Measurements from ENCODE around the gene RASSF1.

Gene RASSF1, protein sequence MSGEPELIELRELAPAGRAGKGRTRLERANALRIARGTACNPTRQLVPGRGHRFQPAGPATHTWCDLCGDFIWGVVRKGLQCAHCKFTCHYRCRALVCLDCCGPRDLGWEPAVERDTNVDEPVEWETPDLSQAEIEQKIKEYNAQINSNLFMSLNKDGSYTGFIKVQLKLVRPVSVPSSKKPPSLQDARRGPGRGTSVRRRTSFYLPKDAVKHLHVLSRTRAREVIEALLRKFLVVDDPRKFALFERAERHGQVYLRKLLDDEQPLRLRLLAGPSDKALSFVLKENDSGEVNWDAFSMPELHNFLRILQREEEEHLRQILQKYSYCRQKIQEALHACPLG

DNA sequence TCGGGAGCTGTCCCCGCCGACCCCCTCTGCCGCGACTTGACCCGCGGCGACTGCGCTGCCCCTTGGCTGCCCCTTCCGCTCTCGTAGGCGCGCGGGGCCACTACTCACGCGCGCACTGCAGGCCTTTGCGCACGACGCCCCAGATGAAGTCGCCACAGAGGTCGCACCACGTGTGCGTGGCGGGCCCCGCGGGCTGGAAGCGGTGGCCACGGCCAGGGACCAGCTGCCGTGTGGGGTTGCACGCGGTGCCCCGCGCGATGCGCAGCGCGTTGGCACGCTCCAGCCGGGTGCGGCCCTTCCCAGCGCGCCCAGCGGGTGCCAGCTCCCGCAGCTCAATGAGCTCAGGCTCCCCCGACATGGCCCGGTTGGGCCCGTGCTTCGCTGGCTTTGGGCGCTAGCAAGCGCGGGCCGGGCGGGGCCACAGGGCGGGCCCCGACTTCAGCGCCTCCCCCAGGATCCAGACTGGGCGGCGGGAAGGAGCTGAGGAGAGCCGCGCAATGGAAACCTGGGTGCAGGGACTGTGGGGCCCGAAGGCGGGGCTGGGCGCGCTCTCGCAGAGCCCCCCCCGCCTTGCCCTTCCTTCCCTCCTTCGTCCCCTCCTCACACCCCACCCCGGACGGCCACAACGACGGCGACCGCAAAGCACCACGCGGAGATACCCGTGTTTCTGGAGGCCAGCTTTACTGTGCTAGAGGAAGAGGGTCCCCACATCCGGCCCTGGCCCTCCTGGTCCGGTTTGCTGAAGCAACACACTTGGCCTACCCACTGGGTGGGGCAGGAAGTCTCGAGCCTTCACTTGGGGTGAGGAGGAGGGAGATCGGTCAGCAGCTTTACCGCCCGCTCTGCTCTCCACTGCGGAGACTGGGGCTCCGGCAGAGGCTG is at the start of gene RASSF1:
TSS of gene RASSF1 (minus strand) at position 389 of the 882 bp plus-strand sequence. CDS start at position 358, 31 bp downstream.
- no peak for DNase-seq (ENCODE audit: low read depth, low spot score)

DNA sequence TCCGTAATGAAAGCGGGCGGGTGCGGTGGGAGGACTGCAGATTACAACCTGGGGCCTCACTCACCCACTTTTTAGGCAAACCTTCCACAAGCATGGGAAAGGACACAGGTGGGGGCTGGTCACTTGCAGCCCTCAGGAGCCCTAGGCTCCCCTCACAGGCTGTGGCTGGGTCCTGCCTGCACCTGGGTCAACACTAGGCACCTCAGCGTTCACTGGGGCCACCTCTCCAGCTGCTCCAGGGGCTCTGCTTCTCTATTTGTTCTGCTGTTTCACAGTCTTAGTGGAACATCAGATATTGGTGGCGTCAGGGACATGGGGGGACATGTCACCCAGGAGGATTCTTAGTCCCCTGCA is 48.8 kb upstream of the RASSF1 start:
- no peak for DNase-seq (ENCODE audit: low read depth, low spot score)

DNA sequence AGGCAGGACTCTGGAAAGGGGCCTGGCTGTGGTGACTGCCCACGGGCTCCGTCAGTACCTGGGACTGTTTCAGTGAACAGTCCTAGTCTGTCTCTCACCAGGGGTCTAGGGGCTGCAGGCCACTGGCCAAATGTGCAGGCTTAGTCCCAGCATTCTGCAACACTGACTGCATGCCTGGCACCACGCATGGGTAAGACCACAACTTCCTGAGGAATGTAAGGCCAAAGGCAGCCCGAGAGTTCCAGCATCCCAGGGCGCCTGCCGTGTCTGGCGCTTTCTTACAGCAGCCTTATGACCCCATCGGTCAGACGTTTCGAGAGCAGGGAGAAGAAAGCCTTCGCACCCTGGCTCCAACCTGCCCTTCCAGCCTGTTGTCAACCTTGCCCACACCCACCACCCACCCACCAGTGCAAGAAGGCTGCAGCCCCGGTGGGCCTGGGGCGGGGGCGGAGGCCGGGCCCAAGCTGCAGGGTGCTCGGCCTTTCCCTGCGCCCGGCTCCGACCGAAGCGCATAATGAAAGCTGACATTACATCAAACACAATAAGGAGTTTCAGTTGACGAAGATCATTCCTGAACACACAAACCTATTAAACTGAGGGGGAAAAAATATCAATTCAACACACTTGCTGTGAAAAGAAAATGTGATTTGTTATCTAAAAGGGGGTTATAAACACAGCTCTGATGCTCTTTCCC is 48.2 kb upstream of the RASSF1 start:
- peak; percentile 79 for DNase-seq (ENCODE audit: low read depth, low spot score)

DNA sequence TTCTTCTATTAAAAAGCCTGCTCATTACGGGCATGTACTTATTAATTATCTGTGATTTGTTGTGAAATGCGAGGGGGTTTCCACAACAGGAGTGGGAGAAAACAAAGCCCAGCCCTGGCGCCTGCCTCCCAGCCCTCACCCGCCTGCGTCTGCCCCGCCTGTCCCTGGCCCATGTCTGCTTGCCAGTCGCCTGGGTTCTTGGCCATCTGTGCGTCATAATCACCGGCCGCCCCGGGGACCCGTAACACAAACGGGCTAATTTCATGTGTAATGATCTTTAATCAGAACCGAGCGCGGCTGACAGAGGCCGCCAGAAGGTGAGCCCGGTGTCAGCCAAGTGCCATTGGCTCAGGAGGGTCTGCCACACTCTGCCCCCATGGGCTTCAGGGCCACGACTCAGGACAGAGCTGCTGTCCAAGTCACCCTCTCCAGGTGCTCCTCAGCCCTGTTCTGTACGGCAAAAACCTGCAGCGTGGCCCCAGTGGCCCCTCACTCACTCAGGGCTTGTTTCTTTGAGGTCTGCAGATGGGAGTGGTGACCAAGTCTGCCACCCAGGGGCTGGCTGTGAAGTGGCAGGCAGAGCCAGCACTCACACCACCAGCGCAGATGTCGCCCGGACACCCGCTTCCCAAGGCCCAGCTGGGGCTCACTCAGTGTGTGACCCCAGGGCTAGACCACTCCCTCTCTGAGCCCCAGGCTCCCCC is 47.5 kb upstream of the RASSF1 start:
- DNase-seq (ENCODE audit: low read depth, low spot score): peak; percentile 56

DNA sequence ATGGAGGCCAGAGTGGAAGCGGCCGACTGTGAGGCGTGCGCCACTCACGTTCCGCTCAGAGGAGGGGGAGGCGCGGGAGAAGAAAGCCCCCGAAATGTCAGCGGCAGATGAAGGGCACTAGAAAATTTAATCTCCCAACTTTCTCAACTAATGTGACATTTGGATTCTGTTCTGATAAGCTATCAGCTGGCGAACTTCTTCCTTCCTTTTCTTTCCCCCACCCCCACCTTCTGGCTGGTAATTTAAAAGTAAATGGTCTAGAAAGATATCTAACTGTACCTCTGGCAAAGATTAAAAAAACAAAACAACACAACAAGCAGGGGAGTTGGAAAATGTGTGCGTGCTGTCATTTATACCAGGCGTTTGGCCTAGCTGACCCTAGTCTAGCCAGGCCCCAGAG is 45.1 kb upstream of the RASSF1 start:
- DNase-seq (ENCODE audit: low read depth, low spot score): no peak

DNA sequence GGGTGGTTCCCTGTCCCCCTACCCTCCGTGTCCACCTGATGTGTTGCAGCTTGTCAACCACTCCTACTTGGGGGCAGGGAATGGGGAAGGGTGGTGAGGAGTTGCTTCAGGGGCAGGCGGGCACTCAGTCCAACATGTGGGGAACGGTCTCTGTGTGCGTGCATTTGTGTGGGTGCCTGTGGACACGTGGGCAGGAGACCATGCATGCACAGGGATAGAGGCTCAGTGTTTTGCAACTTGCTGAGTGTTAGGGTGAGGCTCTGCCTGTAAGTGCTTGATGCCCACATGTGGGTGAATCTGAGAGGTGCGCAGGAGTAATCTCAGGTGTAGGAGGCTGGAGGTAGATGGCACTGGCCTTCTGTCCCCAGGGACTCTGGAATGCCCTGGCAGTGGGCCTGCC is 43.1 kb upstream of the RASSF1 start:
- DNase-seq (ENCODE audit: low read depth, low spot score): no peak

DNA sequence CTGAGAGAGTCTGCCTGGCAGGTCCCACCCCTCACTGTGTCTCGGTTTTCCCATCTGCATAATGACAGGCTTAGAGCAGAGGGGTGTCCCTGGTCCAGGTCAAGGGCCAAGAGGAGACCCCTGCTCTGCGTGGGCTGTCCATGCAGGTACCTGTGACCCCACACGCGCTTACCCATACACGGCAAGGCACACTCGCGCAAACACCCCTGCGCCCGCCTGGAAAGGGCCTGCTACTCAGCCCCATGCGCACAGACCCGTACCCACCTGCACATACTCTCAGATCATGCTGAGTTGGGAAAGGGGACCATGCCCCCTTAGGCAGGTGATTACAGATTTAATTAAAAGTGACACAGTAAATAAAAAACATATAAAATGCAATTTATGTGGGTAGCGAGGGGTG is 42.1 kb upstream of the RASSF1 start:
- no peak for DNase-seq (ENCODE audit: low read depth, low spot score)

DNA sequence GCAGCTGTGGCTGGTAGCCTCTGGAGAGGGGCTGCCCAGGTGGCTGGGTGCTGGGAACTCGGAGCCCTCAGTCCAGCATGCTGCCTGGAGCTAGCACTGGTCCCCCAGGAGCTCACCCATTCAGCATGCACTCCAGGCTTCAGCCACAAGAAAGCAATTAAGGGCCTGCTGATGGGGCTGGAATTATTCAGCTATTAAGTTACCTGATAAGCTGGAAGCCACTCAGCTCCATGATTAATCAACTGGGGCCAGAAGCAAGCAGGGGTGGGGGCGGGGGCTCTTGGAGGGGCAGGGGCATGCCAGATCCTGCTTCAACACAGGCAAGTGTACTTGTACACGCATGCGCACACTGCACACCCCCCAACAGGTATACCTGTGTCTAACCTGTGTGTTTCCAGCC is 40.7 kb upstream of the RASSF1 start:
- no peak for DNase-seq (ENCODE audit: low read depth, low spot score)

DNA sequence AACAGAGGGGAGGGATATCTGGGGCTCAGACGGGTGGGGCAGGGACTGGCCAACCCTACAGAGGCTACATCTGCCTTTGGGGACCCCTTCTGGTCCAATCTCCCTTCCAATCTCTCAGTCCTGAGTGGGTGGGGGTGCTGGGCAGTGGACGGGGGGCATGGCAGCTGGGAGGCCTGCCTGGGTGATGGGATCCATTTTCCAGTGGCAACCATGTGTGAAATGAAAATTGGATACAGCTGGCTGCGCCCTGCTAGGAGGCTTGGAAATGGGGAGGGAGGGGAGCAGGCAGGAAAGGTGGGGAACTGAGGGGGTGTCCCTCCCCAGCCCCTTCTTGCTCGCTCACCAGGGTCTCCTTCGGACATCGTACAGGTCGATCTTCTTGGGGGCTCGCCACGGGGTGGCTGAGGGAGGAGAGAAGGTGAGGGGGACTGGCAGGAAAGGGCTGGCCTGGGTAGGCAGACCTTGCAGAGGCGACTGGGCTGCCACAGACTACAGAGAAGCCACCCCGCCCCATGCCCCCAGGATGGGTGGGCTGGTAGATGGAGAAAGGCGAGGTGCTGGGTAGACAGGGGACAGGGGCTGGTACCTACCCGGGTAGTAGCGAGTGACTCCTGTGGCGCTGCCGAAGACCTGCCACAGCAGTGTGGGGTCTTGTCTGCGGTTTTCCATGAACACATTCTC is 39.9 kb upstream of the RASSF1 start:
- DNase-seq (ENCODE audit: low read depth, low spot score): no peak

DNA sequence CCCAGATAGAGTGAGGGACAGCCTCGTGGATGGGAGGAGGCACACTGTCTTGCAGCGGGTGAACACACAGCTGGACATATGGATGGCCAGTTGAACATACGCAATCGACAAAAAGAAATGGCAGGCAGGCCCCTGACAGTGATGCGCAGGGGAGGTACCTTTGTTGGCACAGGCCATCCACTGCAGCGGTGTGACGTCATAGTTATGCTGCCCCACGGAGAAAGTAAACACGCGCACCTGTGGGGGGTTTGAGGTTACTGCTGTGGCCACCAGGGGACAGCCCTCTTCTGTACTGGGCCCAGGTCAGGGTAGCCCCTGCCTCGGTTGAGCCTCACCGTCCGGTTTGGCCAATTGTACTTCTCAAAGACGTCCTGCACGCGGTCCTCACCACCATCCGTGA is 38.1 kb upstream of the RASSF1 start:
- no peak for DNase-seq (ENCODE audit: low read depth, low spot score)

DNA sequence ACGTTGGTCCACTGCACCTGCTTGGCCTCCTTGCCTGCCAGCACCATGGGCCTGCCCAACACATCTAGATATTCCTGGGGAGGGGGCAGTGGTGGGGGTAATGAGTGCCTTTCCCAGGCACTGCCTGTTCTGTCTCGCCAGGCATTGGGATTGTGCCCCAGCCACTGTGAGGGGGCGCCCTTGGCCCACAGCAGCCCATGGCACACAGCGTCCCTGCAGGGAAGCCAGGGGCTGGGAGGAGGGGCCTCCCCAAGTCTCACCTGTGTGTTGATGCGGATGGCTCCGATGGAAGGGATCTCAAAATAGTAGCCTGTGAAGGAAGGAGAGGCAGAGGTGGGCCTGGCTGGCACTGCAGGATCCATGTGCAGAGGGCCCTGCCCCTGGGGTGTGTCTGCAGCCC is 37.4 kb upstream of the RASSF1 start:
- no peak for DNase-seq (ENCODE audit: low read depth, low spot score)

DNA sequence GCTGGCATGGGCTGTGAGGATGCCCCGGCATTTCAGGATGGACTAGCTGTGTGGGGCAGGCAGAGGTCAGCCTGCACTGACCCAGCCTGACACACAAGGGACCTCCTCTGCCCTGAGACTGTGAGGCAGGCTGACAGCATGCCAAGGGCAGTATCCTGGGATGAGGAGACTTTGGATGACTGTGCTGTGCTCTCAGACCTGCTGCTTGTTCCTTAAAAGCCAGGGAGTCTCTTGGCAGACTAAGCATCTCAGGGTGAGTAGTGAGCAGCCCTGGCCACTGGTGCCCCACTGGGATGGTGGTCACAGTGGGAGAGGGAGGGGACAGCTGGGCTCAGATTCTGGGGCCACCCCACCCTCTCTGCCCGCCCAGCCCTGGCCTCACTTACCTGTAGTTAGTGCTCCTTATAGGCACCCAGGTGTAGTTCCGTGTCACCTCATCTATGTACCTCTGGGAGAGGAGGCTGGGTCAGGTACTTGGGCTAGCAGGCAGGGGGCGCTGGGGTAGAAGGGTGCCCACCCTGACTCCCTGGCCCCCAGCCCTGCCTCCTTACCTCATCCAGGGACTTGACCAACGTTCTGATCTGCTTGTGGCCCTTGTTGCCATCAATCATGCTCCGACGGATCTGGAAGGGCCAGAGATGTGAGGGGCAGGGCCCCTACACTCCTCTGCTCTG is 34.8 kb upstream of the RASSF1 start:
- no peak for DNase-seq (ENCODE audit: low read depth, low spot score)

DNA sequence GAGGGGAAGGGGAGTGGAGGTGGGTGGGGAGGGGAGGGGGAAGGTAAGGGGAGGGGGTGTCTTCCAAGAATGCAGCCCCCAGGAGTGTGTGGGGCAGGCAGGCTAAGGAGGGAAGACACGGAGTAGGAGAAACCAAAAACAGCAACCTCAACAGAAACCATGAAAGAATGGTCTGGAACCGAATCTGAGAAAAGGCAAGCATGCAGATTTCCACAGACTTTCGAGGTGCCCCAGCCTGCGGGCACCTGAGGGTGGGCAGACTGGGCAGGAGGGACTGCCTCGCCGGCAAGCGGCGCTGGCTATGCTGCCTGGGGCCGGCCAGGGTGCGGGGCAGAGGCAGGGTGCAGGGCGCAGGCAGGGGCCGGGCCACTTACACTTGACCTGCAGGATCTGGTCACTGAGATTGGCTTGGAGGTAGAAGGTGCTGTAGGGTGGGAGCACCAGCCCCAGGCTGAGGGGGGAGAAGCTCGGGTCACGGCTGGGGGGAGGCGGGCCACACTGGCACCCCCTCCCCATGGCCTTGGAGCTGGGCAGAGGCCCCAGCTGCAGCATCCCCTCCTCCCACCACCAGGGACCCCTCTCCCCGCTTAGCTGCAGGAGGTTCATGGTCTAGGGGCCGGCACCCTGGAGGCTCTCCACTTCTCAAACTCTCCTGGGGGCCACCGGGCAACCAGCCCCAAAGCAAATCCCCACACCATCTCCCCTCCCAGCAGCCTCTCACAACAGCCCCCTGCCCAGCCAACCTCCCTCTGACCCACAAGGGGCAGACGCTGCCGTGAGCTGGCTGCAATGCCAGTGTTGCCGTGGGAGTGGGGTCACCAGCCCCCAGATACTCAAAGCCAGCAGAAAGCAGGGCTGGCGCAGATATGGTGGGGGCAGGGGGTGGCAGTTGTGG is 34.0 kb upstream of the RASSF1 start:
- DNase-seq (ENCODE audit: low read depth, low spot score): no peak

DNA sequence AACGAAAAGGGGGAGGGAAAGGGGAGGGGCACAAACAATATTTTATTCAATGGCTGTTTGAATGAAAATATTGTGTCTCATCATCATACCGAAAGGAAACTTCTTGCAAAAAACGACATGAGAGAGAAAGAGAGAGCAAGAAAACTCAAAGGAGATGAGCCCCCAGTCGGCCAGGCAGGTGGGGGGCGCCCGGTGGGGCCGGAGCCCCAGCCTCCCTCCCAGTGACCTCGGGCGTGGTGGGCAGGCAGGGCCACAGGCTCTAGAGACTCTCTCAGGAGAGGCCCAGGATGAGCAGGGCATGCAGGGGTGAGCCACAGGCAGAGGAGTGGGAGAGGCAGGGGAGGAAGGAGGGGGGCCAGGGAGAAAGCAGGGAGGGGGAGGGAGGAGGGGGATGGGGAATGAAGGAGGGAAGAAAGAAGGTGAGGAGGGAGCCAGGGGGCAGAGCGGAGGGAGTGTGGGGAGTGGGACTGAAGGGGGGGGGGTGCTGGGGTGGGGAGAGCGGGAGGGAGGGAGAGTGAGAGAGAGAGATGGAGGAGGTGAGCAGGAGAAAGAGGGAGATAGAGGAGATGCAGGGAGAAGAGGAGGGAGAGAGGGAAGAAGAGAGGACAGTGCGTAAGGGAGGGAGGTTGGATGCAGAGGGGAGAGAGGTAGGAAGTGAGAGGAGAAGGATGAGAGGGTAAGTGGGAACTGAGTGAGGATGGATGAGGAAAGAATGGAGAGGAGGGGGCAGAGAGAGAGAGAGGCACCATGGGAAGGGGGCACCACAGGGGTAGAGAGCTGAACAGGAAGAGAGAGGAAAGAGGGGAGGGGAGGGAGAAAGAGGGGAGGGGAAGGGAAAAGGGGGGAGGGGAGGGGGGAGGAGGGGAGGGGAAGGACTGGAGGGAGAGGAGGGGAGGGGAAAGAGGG is 32.8 kb upstream of the RASSF1 start:
- DNase-seq (ENCODE audit: low read depth, low spot score): no peak

DNA sequence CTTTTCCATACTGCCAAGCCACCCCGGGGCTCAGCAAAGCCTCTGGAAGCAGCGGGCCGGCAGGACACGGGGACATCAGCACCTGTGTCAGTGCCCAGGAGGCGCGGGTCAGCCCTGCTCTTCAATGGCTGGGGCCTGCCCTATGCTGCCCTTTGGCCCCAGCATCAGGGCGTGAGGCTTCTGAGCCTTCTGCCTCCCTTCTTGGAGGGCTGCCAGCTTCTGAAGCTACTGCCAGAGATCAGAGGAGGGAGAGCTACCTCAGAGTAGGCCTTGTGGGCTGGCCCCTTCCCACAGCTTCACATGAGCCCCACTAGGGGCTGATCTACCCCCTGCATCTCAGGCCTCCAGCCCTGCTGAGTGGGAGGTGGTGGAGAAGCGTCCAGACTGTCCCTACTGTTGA is 31.7 kb upstream of the RASSF1 start:
- DNase-seq (ENCODE audit: low read depth, low spot score): peak; percentile 20

DNA sequence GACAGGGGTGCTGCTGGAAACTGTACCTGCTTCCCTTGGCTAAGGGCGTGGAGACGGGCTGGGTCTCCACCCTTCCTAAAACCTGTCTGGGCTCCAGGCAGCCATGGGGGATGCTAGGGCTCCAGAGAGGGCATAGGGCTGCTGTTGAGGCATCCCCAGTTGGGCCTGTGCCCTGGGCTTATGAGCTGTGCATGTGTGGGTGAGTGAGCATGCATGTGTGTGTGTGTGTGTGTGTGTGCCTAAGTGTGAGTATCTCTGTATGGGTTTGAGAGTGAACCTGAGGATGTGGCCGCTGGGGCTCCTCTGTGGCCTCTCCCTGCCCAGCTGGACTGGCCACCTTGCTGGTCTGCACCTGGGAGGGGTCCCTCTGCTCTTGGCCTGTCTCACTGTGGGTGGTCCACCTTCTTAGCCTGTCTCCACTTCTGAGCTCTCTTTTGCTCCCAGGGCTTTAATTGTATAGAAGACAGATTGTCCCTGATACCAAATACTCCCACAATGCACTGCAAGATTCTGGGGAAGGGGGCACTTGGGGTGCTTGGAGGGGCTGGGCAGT is 30.6 kb upstream of the RASSF1 start:
- no peak for DNase-seq (ENCODE audit: low read depth, low spot score)

DNA sequence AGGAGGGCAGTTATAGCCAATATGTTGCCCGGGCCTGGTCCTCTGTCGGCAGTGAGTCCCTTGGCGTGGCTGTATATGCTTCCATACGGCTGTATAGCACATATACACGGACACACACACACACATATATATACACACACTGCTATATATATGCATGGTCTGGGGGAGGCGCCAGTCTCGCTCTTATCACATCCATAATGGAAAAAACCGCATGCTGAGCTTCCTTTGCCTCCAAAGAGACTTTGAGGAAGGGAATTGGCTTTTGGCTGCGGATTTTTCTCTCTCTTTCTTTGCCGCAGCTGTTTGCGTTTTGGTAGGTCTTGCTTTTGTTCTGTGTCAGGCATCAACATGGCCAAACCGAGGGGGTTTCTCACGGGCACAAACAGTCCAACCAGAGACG is 30.0 kb upstream of the RASSF1 start:
- no peak for DNase-seq (ENCODE audit: low read depth, low spot score)

DNA sequence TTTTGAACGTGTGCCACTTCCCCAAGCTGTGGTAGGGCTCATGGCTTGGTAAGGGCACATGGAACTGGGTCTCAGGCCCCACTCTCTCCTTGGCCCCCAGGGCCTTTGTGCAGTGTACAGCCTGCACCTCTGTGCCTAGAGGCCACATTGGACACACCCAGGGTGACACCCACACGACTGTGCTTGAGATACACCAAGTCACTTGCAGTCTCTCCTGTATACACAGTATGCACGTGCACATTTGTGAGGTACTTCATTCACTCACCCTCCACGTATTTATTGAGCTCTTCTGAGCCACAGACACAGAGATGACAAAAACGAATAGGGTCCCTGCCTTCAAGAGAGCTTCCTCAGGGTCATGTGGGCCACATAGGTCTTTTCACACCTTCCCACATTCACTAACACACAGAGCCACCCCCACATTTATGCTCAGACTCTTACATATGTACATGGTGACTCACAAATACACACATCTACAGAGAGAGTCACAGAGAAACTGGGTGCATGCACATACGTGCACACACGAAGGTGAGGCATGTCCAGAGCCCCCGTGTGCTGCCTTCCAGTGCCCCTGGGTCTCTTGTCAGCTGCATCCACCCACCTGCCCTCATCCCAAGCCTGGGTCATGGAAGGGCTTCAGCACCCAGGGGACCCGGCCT is 28.5 kb upstream of the RASSF1 start:
- no peak for DNase-seq (ENCODE audit: low read depth, low spot score)
